ENCODE results near the gene MMP14.
"Not testable (repeated sequence)": the region's sequence is repeated elsewhere in the genome, so short reads cannot be mapped to it uniquely, and the experiment has no call there.

Gene MMP14

GRCh38 chr14:22798528-22798927, 37.9 kb upstream of the MMP14 start:
- Histone ChIP-seq H3K9me3 (ENCODE audit: control insufficient read depth, low read length) (no peaks in the 10 kb centered on the region), H2AFZ (no peak overlapping the region), H3K9ac (no peak overlapping the region), H3K4me2 (ENCODE audit: low read length) (no peak overlapping the region), H3K36me3 (ENCODE audit: control insufficient read depth, insufficient read depth, low read length) (no peaks in the 10 kb centered on the region), H3K4me1 (peaks cover 19% of the 10 kb centered on the region), H3K27me3 (ENCODE audit: control insufficient read depth, insufficient read depth, low read length) (no peaks in the 10 kb centered on the region), H3K79me2 (peaks cover 21% of the 10 kb centered on the region), H3K4me3 (ENCODE audit: low read depth, low read length) (no peak overlapping the region), H3K27ac (no peak overlapping the region)
- no peak for TF ChIP-seq CTCF (IDR thresholded peaks at IDR 0.05)

- Histone ChIP-seq H3K27me3 (ENCODE audit: control insufficient read depth, insufficient read depth, low read length) (no peaks in the 10 kb centered on the region), H3K4me3 (ENCODE audit: low read depth, low read length) (no peak overlapping the region), H3K9ac (no peak overlapping the region), H3K4me2 (ENCODE audit: low read length) (no peak overlapping the region), H3K36me3 (ENCODE audit: control insufficient read depth, insufficient read depth, low read length) (no peaks in the 10 kb centered on the region), H3K4me1 (peaks cover 19% of the 10 kb centered on the region), H3K27ac (no peak overlapping the region), H3K9me3 (ENCODE audit: control insufficient read depth, low read length) (no peaks in the 10 kb centered on the region), H2AFZ (no peak overlapping the region), H3K79me2 (peaks cover 21% of the 10 kb centered on the region)
- no peak for TF ChIP-seq CTCF (IDR thresholded peaks at IDR 0.05)
Observed at GRCh38 chr14:22800346-22800745, 36.0 kb upstream of the MMP14 start.

GRCh38 chr14:22801716-22802115, 34.7 kb upstream of the MMP14 start:
- no peak overlapping the region for H3K27ac ChIP-seq
- no peaks in the 10 kb centered on the region for H3K27me3 ChIP-seq (ENCODE audit: control insufficient read depth, insufficient read depth, low read length)
- H2AFZ ChIP-seq, result no peak overlapping the region
- peak overlapping the region; percentile 9 for H3K4me2 ChIP-seq (ENCODE audit: low read length)
- H3K79me2 ChIP-seq, result peaks cover 15% of the 10 kb centered on the region
- peaks cover 15% of the 10 kb centered on the region for H3K4me1 ChIP-seq
- H3K36me3 ChIP-seq (ENCODE audit: control insufficient read depth, insufficient read depth, low read length), result no peaks in the 10 kb centered on the region
- no peaks in the 10 kb centered on the region for H3K9me3 ChIP-seq (ENCODE audit: control insufficient read depth, low read length)
- no peak overlapping the region for H3K9ac ChIP-seq
- no peak overlapping the region for H3K4me3 ChIP-seq (ENCODE audit: low read depth, low read length)
- no peak for TF ChIP-seq CTCF (IDR thresholded peaks at IDR 0.05)

DNA sequence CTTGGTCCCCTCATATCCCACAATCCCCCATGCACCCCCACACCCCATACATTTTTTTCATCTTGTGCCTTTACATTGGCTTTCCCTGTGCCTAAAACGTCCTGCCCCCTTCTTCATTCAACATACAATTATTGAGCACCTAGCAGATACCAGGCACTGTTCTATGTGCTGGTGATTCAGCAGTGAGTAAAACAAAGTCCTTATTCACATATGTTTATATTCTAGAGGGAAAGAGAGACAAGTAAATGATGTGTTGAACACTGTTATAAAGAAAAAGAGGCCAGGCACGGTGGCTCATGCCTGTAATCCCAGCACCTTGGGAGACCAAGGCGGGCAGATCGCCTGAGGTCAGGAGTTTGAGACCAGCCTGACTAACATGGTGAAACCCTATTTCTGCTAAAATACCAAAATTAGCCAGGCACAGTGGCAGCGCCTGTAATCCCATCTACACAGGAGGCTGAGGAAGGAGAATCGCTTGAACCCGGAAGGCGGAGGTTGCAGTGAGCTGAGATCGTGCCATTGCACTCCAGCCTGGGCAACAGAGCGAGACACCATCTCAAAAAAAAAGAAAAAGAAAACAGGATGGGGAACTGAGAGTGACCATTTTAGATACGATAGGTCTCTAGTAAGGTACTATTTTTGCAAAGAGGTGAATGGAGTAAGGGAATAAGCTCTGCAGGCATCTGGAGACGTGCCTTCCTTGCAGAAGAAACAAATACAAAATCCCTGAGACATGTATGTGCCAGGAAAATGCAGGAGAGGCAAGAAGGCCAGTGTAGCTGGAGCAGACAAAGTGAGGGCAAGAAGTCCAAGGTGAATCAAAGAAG, 33.3 kb upstream of the MMP14 start:
- Histone ChIP-seq H3K9ac (no peak overlapping the region), H3K4me1 (peaks cover 11% of the 10 kb centered on the region), H3K4me3 (ENCODE audit: low read depth, low read length) (no peak overlapping the region), H3K4me2 (ENCODE audit: low read length) (no peak overlapping the region), H2AFZ (no peak overlapping the region), H3K79me2 (peaks cover 13% of the 10 kb centered on the region), H3K27me3 (ENCODE audit: control insufficient read depth, insufficient read depth, low read length) (no peaks in the 10 kb centered on the region), H3K36me3 (ENCODE audit: control insufficient read depth, insufficient read depth, low read length) (no peaks in the 10 kb centered on the region), H3K27ac (no peak overlapping the region), H3K9me3 (ENCODE audit: control insufficient read depth, low read length) (no peaks in the 10 kb centered on the region)
- TF ChIP-seq CTCF (IDR thresholded peaks at IDR 0.05), result no peak

- no peak overlapping the region for H3K9ac ChIP-seq
- no peaks in the 10 kb centered on the region for H3K27me3 ChIP-seq (ENCODE audit: control insufficient read depth, insufficient read depth, low read length)
- H3K27ac ChIP-seq, result no peak overlapping the region
- peaks cover 15% of the 10 kb centered on the region for H3K4me1 ChIP-seq
- peaks cover 13% of the 10 kb centered on the region for H3K79me2 ChIP-seq
- no peak overlapping the region for H2AFZ ChIP-seq
- H3K9me3 ChIP-seq (ENCODE audit: control insufficient read depth, low read length), result no peaks in the 10 kb centered on the region
- H3K4me3 ChIP-seq (ENCODE audit: low read depth, low read length), result no peak overlapping the region
- H3K4me2 ChIP-seq (ENCODE audit: low read length), result no peak overlapping the region
- no peaks in the 10 kb centered on the region for H3K36me3 ChIP-seq (ENCODE audit: control insufficient read depth, insufficient read depth, low read length)
- no peak for TF ChIP-seq CTCF (IDR thresholded peaks at IDR 0.05)
Observed at GRCh38 chr14:22803687-22803974, 32.8 kb upstream of the MMP14 start.

GRCh38 chr14:22805235-22805634, 31.1 kb upstream of the MMP14 start:
- not testable (repeated sequence) for H3K79me2 ChIP-seq; H3K4me2 ChIP-seq (ENCODE audit: low read length); H3K9ac ChIP-seq; H3K4me3 ChIP-seq (ENCODE audit: low read depth, low read length); H3K9me3 ChIP-seq (ENCODE audit: control insufficient read depth, low read length); H3K36me3 ChIP-seq (ENCODE audit: control insufficient read depth, insufficient read depth, low read length); H2AFZ ChIP-seq; H3K27ac ChIP-seq; H3K27me3 ChIP-seq (ENCODE audit: control insufficient read depth, insufficient read depth, low read length)
- H3K4me1 ChIP-seq, result peaks cover 22% of the 10 kb centered on the region
